HG03558 (cell line): Measurements from ENCODE around the gene BPIFB3.
"Not testable (repeated sequence)": the region's sequence is repeated elsewhere in the genome, so short reads cannot be mapped to it uniquely, and the experiment has no call there.

ENCODE experiments used
- ATAC-seq: cut with Tn5 transposase; IDR thresholded peaks from one replicate; pipeline ENCODE4 v1.9.1; 2021; ENCODE audit warnings: moderate number of reproducible peaks; ENCODE audit not compliant: unreplicated experiment; ENCODE audit errors: extremely low read depth

BPIFB3 gene

DNA sequence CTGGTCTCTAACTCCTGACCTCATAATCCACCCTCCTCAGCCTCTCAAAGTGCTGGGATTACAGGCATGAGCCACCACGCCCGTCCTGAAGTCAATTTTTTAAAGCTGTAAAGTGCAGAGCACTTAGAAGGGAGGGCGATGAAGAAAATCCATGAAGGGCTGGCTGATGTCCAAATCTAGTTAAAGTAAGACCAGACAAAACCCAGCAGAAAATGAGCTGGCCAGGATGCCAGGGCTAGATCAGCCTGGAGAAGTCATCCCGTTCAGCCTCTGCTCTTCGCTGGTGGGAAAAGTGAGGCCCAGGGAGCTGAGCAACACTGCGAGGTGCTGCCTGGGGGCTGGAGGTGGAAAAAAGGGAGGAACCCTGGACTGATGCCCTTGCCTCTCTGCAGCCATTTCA is 28.8 kb downstream of the BPIFB3 start:
- no peak for ATAC-seq

DNA sequence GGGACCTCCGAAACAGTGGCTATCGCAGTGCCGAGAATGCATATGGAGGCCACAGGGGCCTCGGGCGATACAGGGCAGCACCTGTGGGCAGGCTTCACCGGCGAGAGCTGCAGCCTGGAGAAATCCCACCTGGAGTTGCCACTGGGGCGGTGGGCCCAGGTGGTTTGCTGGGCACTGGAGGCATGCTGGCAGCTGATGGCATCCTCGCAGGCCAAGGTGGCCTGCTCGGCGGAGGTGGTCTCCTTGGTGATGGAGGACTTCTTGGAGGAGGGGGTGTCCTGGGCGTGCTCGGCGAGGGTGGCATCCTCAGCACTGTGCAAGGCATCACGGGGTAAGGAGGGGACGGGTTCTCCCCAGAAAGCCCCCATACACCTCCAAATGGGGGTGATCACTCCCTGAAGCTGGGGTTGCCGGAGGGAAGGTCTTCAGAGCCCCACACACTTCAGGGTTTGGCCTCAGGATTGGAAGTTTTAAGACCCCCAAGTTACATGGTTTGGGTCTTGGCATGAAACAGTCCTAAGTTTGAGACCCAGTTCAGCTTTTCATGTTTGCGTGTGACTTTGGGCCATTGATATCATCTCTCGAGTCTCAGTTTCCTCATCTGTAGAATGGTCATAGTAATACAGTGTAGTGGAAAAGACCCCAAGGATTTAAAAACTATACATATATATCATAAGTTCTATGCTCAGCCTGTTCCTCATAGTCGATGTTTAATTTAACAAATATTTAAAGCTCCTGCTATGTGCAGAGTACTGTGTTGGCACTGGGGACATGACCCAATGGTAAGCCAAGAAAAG is 30.0 kb downstream of the BPIFB3 start:
- no peak for ATAC-seq

- ATAC-seq = no peak
These were observed 31.0 kb downstream of the BPIFB3 start for GRCh38 chr20:33084722-33085121.

DNA sequence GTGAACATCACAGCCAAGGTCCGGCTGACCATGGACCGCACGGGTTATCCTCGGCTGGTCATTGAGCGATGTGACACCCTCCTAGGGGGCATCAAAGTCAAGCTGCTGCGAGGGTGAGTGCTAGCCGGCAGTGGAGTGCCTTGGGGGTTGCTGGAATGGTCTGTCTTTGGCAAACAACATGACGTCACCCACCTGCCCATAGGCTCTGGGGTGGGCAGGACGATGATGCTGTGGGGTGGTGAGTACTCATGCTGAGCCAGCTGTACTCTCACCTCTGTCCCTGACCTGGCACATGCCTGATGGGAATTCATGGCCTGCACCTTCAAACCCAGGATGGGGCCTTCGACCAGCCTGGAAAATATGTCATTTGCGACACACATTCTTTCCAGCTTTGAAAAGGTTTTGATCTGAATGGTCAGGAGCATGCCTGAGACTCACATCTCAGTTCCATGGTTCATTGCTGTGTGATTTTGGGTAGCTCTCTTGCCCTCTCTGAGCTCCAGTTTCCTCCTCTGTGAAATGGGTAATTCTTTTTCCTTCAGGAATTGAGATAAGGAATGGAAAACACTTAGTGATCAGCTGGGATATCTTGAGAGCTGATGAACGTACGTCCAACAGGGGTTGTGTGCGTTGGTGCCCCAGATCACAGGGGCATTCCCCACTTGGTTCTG is 32.5 kb downstream of the BPIFB3 start:
- ATAC-seq = no peak

DNA sequence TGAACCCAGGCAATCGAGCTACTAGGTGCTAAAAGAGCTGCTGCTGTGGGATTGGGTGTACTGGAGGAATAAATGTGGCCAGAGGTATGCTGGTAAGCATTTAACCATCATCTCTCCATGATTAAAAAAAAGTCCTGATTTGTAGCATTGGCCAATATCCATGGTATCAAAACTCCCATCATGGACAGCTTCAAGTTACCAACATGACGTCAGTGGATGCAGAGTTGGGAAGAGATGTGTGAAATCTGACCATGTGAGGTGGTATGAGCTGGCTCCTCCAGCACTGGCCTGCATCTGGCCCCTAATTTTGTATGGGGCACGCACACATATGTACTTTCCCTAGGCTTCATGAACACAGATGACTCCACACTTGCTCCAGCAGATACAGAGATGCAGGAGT is 37.4 kb downstream of the BPIFB3 start:
- ATAC-seq = no peak

DNA sequence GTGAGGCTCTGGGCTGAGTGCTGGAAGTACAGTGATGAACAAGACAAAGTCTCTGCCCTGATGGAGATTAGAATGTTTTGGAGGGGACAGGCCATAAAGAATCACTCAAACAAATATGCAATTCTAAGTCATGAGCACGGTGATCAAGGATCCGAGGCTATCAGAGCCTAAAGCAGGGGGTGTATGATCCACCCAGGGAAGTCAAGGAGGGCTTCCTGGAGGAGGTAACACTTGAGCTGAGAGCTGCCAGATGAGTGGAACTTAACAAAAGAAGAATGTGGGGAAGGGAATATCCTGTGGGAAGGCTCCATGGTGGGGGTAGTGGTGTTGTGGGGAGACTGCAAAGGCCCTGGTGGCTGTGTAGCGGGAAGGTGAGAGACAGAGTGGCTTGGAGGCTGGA is 38.0 kb downstream of the BPIFB3 start:
- no peak for ATAC-seq

DNA sequence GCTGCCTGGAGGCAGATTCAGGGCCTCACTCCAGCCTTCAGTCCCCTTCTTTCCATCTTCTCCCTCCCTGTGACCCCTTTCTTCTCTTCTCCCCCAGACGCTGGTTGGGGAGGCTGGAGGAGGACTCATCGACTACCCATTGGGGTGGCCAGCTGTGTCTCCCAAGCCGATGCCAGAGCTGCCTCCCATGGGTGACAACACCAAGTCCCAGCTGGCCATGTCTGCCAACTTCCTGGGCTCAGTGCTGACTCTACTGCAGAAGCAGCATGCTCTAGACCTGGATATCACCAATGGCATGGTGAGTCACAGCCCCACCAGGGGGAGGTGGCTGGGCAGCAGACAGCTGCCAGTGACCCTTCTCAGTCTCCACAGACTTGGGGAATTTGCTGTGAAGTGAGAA is 38.7 kb downstream of the BPIFB3 start:
- ATAC-seq = no peak

- no peak for ATAC-seq
These were observed 39.4 kb downstream of the BPIFB3 start for GRCh38 chr20:33093074-33093473.

- no peak for ATAC-seq
These were observed 39.9 kb downstream of the BPIFB3 start for GRCh38 chr20:33093582-33093981.

DNA sequence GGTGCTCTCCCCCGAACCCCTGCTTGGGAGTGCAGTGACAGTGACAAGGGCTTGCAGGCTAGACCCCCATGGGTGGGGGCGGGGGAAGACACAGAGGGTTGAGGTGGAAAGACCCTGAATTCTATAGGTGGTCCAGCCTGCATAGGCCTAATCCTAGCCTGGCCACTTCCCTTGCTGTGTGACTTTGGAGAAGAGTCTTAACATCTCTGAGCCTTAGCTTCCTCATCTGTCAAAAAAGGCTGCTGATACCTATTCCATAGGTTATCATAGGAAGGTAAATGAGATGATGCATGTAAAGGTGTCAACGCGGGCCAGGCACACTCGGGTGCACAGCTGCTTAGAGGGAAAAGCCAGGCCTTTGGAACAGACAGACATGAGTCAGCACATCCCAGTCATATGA is 41.5 kb downstream of the BPIFB3 start:
- ATAC-seq = no peak

GRCh38 chr20:33095902-33096584 is 42.3 kb downstream of the BPIFB3 start:
- ATAC-seq = not testable (repeated sequence)

DNA sequence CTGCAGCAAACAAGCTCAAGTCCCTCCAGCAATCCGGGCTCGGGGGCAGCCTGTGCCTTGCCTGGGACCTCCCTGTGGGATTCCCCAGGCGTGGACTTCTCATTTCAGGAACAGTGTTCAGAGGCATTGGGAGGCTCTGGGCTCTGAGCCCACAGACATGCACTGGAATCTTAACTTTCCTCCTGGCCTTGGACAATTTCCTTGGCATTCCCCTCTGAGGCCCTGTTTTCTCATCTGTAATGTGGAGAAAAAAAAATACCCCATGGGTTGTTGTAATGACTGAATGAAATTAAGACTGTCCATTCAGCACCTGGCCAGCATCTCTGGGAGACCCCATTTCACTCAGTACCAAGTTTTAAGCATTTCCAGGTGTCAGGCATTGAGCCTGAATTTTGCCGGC is 43.3 kb downstream of the BPIFB3 start:
- no peak for ATAC-seq

DNA sequence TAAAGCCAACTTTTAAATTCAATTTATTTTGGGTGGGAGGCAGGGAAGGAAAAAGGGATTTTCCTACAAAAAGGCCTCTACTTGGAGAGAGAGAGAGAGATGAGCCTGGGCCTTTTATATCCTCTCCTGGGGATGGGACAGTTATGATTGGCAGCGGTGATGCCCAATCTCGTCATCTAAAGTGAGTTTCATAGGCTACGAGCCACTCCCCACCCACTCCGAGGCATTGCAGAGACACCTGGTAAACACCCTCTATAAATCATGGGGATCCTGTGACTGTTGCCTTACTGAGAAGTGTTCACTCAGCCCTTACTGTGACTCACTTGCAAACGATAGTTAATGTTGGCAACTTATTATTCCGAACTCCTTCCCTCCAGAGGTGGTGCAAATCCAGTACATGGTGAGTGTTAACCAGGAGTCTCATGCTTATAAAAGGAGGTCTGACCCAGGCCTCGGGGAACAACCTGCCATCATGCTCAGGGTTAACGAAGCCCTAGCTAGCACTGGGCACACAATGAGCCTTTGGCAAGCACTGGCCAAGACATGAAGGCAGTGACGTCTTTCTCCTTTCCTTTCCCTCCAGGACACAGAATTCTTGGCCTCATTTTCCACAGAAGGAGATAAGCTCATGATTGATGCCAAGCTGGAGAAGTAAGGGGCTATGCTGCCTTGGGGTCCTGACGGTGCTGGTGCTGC is 46.3 kb downstream of the BPIFB3 start:
- no peak for ATAC-seq

DNA sequence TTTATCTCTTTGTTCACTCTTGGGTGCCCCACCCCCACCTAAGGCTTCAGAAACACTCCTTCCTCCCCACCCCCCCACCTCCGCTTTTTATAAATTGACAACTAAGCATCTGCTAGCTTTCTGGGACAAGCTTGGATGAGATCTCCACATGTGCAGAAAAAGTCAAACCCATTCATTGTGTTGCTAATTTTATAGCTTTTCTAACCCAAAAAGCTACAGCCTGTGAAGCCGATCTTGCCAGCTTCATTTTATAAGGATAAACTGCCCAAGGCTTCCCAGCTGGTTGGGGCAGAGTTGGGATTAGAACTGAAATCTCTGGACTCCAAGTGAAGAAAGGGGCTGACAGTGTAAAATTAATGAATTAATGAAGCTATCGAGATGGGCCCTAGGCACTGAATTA is 49.9 kb downstream of the BPIFB3 start:
- ATAC-seq = no peak

GRCh38 chr20:33104336-33104735 is 50.6 kb downstream of the BPIFB3 start:
- no peak for ATAC-seq

DNA sequence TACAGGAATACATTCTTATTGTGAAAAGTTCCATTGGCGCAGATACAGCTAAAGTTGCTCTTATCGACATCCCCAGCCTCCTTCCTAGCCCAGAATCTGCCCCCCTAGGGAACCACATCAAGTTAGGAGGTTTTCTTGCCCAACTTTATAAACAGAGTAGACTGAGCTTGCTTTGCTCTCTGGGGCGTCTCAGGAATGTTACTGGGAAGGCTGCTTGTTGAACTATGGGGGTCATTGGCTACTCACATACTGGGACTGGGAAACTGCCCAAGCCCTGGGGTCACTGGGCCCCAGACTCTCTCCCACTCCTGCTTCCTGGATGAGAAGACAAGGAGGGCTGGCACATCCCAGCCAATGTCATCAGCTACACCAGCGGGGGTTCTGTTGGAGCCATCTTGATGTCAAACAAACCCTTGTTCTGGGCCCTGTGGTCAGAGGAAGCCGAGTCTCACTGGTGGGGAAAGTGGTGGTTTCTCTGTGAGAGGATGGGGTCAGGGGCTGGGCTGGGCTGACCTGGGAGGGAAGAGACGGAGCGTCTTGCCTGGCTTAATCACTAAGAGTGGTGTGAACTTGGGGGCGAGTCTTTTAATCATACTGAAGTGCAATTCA is 51.7 kb downstream of the BPIFB3 start:
- no peak for ATAC-seq

DNA sequence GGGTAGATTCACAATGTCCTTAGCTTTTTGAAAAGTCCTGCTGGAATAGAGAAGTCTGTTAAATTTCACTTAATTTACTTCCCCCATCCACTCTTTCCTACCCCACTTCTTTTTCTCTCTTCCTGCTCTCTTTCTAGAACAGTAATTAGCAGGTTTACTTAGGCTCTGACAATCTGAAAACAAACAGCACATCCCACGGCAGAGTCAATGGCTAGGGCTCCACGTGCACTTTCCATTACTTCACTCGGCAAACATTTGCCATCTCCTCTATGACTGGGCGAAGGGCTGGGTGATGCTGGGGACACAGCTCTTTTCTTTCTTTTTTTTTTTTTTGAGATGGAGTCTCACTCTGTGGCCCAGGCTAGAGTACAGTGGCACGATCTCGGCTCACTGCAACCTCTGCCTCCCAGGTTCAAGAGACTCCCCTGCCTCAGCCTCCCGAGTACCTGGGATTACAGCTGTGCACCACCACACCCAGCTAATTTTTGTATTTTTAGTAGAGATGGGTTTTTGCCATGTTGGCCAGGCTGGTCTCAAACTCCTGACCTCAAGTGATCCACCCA is 52.4 kb downstream of the BPIFB3 start:
- ATAC-seq = not testable (repeated sequence)

DNA sequence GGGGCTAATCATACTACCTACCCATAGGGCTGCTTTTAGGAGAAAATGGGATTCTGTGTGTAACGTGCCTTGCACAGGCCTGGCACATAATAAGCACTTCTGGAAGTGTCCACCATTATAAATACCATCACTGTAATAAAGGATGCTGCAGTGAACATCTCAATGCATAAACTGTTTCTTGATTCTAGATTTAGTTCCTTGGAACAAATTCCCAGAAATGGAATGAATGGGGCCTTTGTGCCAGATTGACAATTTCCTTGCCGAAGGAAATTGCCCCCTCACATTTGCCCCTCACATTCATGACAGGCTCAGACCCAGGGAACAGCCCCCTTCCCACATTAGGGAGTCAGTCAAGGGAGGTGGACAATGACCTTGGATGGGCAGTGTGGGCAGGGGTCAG is 55.0 kb downstream of the BPIFB3 start:
- no peak for ATAC-seq

DNA sequence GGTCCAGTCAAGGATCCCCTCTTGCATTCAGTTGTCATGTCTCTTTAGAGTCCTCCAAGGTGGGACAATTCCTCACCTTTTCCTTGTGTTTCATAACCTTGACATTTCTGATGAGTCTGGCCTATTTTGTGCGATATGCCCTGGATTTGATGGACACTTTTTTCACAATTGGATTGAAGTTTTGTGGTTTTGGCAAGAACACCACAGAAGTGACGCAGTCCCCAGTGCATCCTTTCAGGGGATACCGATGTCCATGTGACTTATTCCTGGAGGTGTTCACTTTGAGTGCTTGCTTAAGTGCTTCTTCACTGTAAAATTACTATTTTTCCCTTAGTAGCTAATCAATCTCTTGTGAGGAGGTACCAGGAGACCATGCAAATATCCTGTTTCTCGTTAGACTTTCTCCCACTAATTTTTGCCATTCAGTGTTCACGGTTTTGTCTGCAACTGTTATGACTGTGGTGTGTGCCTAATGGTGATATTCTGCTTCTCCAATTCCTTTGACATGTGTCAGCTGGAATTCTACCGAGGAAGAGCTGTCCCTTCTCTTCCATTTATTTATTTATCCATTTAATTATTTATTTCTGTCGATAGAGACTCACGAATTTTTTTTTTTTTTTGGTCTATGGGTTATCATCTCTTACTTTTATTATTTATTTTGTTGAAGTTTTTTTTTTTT is 56.6 kb downstream of the BPIFB3 start:
- ATAC-seq = no peak

DNA sequence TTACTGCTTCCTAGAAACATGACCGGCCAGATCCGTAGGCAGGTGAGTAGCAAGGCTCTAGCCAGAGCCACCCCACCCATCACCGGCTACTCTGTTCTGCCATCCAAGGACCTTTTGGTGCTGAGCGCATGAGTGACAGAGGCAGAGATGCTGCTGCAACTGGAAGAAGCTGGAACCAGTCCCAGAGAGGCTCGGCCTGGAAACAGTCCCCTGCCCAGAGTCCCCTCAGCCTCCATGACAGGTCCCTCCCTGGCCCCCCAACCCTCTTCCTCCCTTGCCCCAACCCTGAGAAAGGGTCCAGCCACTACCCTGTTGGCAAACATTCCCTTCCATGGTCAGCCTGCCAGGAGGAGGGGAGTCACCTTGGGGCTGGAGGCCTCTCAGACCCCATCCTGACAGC is 57.6 kb downstream of the BPIFB3 start:
- no peak for ATAC-seq
